H1 (cell line): Measurements from ENCODE around the gene SNW1. TPM values are rescaled to one million over a fixed set of nuclear protein-coding genes. Genes with fewer than 3 reads are reported as not detected.

Source experiments
- CTCF ChIA-PET: fragments of 300-600 bp; sonication (Branson Sonifier 250); formaldehyde crosslinking; loops from one replicate; lab custom pipeline; 2021; ENCODE audit not compliant: partially characterized antibody; lab: Charles Lee
- POLR2A ChIA-PET: fragments of 300-600 bp; sonication (Branson Sonifier 250); formaldehyde crosslinking; loops from one replicate; lab custom pipeline; 2021; ENCODE audit warnings: inconsistent platforms; ENCODE audit not compliant: partially characterized antibody; lab: Charles Lee
- DNase-seq, 2 experiments: peaks; one replicate each; pipeline versions ENCODE4 v3.0.0 to v3.0.0-alpha.2; 2010 to 2022; ENCODE audit warnings: low spot score in 2 of 2, low read depth in 1 of 2, mixed read lengths in 1 of 2
- FAIRE-seq: peaks from 2 replicates; lab custom pipeline; 2011; peaks lifted over from hg19 to GRCh38; lab: Jason Lieb, UNC
- H2AFZ ChIP-seq: 2 replicates; pipeline ENCODE4 v1.8.1; 2012; ENCODE audit warnings: low read length, inconsistent platforms
- H2AK5ac ChIP-seq: 2 replicates; pipeline ENCODE4 v1.6.1; 2013; ENCODE audit warnings: low read depth, low read length
- H2BK120ac ChIP-seq: replicated peaks from 2 replicates; pipeline ENCODE3; 2013; ENCODE audit warnings: low read depth, low read length, inconsistent platforms
- H2BK12ac ChIP-seq: 2 replicates; pipeline ENCODE4 v1.6.1; 2013; ENCODE audit warnings: low read depth, low read length
- H2BK15ac ChIP-seq: 2 replicates; pipeline ENCODE4 v1.6.1; 2013; ENCODE audit warnings: low read length
- H2BK20ac ChIP-seq: 2 replicates; pipeline ENCODE4 v1.6.1; 2013; ENCODE audit warnings: low read length
- H2BK5ac ChIP-seq: 2 replicates; pipeline ENCODE4 v1.6.1; 2013; ENCODE audit warnings: low read depth, low read length
- H3K14ac ChIP-seq: 2 replicates; pipeline ENCODE4 v1.6.1; 2013; ENCODE audit warnings: inconsistent platforms; ENCODE audit not compliant: insufficient read length
- H3K18ac ChIP-seq: 2 replicates; pipeline ENCODE4 v1.6.1; 2013; ENCODE audit warnings: low read length; ENCODE audit errors: extremely low read depth
- H3K23ac ChIP-seq: 2 replicates; pipeline ENCODE4 v1.6.1; 2013; ENCODE audit warnings: inconsistent platforms; ENCODE audit not compliant: insufficient read length
- H3K23me2 ChIP-seq: 2 replicates; pipeline ENCODE4 v1.6.1; 2013; ENCODE audit warnings: low read depth, low read length
- H3K27ac ChIP-seq: 2 replicates; pipeline ENCODE4 v1.6.1; 2011; ENCODE audit warnings: low read depth, low read length, inconsistent platforms
- H3K27me3 ChIP-seq, 4 experiments: replicated peaks in 1 of 4; 1 replicate in 1 of 4; 2 replicates in 3 of 4; pipeline versions ENCODE4 v1.6.1 to v1.8.1; 2011 to 2013; ENCODE audit warnings: low read length in 3 of 4, mild to moderate bottlenecking in 3 of 4, inconsistent platforms in 2 of 4, mixed read lengths in 2 of 4, moderate library complexity in 1 of 4; ENCODE audit not compliant: control insufficient read depth in 3 of 4, insufficient read depth in 3 of 4; ENCODE audit errors: extremely low read depth in 1 of 4
- H3K36me3 ChIP-seq, 4 experiments: 2 replicates each; pipeline versions ENCODE4 v1.6.1 to v1.8.1; 2011 to 2013; ENCODE audit warnings: mild to moderate bottlenecking in 4 of 4, low read length in 3 of 4, moderate library complexity in 2 of 4, control low read depth in 1 of 4, inconsistent platforms in 1 of 4; ENCODE audit not compliant: insufficient read depth in 4 of 4, control insufficient read depth in 2 of 4
- H3K4ac ChIP-seq: replicated peaks from 2 replicates; pipeline ENCODE3; 2013; ENCODE audit warnings: low read length, low read depth, mixed read lengths, inconsistent platforms; ENCODE audit not compliant: insufficient read length
- H3K4me1 ChIP-seq, 4 experiments: replicated peaks in 1 of 4; 1 replicate in 1 of 4; 2 replicates in 3 of 4; pipeline versions ENCODE4 v1.6.1 to v1.8.1; 2011 to 2013; ENCODE audit warnings: low read length in 3 of 4, inconsistent platforms in 2 of 4, mixed read lengths in 1 of 4; ENCODE audit not compliant: insufficient read depth in 4 of 4, control insufficient read depth in 3 of 4
- H3K4me2 ChIP-seq, 2 experiments: 2 replicates each; pipeline versions ENCODE4 v1.6.1 to v1.8.1; 2011 to 2013; ENCODE audit warnings: low read depth in 2 of 2, low read length in 2 of 2, control low read depth in 1 of 2, inconsistent platforms in 1 of 2, mild to moderate bottlenecking in 1 of 2; ENCODE audit not compliant: insufficient read depth in 1 of 2
- H3K4me3 ChIP-seq, 4 experiments: fragments of 200-600, 300-600 bp in 1 of 4; sonication (generic), shearing (Covaris generic), sonication (Bioruptor Twin) in 1 of 4; 2 replicates each; pipeline versions ENCODE4 v1.5.1 to v1.8.1; 2011 to 2016; ENCODE audit warnings: low read length in 4 of 4, low read depth in 3 of 4, control low read depth in 2 of 4, inconsistent platforms in 2 of 4, mild to moderate bottlenecking in 2 of 4, mixed read lengths in 1 of 4, moderate library complexity in 1 of 4; ENCODE audit not compliant: insufficient read depth in 2 of 4; ENCODE audit errors: extremely low read depth in 1 of 4
- H3K56ac ChIP-seq: replicated peaks from 2 replicates; pipeline ENCODE3; 2013; ENCODE audit warnings: low read depth, mild to moderate bottlenecking, mixed read lengths, low read length, inconsistent platforms; ENCODE audit not compliant: insufficient read length
- H3K79me1 ChIP-seq: 2 replicates; pipeline ENCODE4 v1.6.1; 2013; ENCODE audit warnings: low read depth, low read length, control low read depth
- H3K79me2 ChIP-seq, 2 experiments: 2 replicates each; pipeline versions ENCODE4 v1.6.1 to v1.8.1; 2012 to 2013; ENCODE audit warnings: low read length in 2 of 2, mild to moderate bottlenecking in 2 of 2, inconsistent platforms in 1 of 2; ENCODE audit not compliant: insufficient read depth in 2 of 2, control insufficient read depth in 1 of 2
- H3K9ac ChIP-seq, 4 experiments: replicated peaks in 1 of 4; 1 replicate in 1 of 4; 2 replicates in 3 of 4; pipeline versions ENCODE4 v1.6.1 to v1.8.1; 2011 to 2013; ENCODE audit warnings: low read depth in 3 of 4, low read length in 3 of 4, control low read depth in 2 of 4, mild to moderate bottlenecking in 2 of 4, moderate library complexity in 2 of 4, inconsistent platforms in 1 of 4; ENCODE audit errors: extremely low read depth in 1 of 4
- H3K9me3 ChIP-seq, 2 experiments: 2 replicates each; pipeline versions ENCODE4 v1.6.1 to v1.8.1; 2012 to 2013; ENCODE audit warnings: mild to moderate bottlenecking in 2 of 2, moderate library complexity in 2 of 2, control low read depth in 1 of 2, inconsistent platforms in 1 of 2, low read depth in 1 of 2, low read length in 1 of 2, mixed read lengths in 1 of 2; ENCODE audit not compliant: insufficient read depth in 2 of 2
- H4K20me1 ChIP-seq, 2 experiments: replicated peaks in 1 of 2; 2 replicates each; pipeline versions ENCODE3 to v1.8.1; 2011 to 2013; ENCODE audit warnings: inconsistent platforms in 2 of 2, low read length in 2 of 2, mild to moderate bottlenecking in 1 of 2; ENCODE audit not compliant: insufficient read depth in 2 of 2, control insufficient read depth in 1 of 2
- H4K5ac ChIP-seq: 2 replicates; pipeline ENCODE4 v1.6.1; 2013; ENCODE audit warnings: low read length, low read depth, mixed read lengths, inconsistent platforms; ENCODE audit not compliant: insufficient read length
- H4K8ac ChIP-seq: 2 replicates; pipeline ENCODE4 v1.8.0; 2013; ENCODE audit warnings: mild to moderate bottlenecking, moderate library complexity, low read length, inconsistent platforms; ENCODE audit not compliant: insufficient read depth; ENCODE audit errors: extremely low read depth
- H4K91ac ChIP-seq: replicated peaks from 2 replicates; pipeline ENCODE3; 2013; ENCODE audit warnings: low read length, mixed read lengths, inconsistent platforms; ENCODE audit not compliant: insufficient read length
- CEBPB ChIP-seq: IDR thresholded peaks from 2 replicates; pipeline ENCODE4 v1.6.1; 2012; ENCODE audit warnings: low read depth, low read length
- CREB1 ChIP-seq: IDR thresholded peaks from 2 replicates; pipeline ENCODE4 v1.6.1; 2012; ENCODE audit warnings: inconsistent platforms
- E2F6 ChIP-seq: IDR thresholded peaks from 2 replicates; pipeline ENCODE4 v1.6.1; 2012; ENCODE audit warnings: inconsistent platforms
- HDAC2 ChIP-seq, 2 experiments: fragments of 300-600 bp in 1 of 2; sonication (generic) in 1 of 2; IDR thresholded peaks; 2 replicates each; pipeline ENCODE4 v1.6.1; 2011 to 2012; ENCODE audit warnings: low read depth in 2 of 2, low read length in 2 of 2, mild to moderate bottlenecking in 2 of 2, moderate library complexity in 2 of 2, borderline replicate concordance in 1 of 2, inconsistent platforms in 1 of 2
- JUN ChIP-seq: IDR thresholded peaks from 2 replicates; pipeline ENCODE4 v1.6.1; 2011; ENCODE audit warnings: low read depth, mild to moderate bottlenecking, improper control_type of control experiment, low read length
- MAFK ChIP-seq: IDR thresholded peaks from 2 replicates; pipeline ENCODE4 v1.6.1; 2012; ENCODE audit warnings: low read depth, mild to moderate bottlenecking, improper control_type of control experiment, low read length
- NANOG ChIP-seq: IDR thresholded peaks from 2 replicates; pipeline ENCODE4 v1.6.1; 2011; ENCODE audit warnings: low read length, low read depth, mild to moderate bottlenecking, inconsistent platforms; ENCODE audit not compliant: insufficient read depth, poor library complexity, severe bottlenecking
- POLR2AphosphoS5 ChIP-seq: IDR thresholded peaks from 2 replicates; pipeline ENCODE4 v1.6.1; 2011; ENCODE audit warnings: low read depth, low read length
- SP2 ChIP-seq: IDR thresholded peaks from 2 replicates; pipeline ENCODE4 v1.6.1; 2012; ENCODE audit warnings: mild to moderate bottlenecking, low read length, inconsistent platforms
- SP4 ChIP-seq: IDR thresholded peaks from 2 replicates; pipeline ENCODE4 v1.6.1; 2012; ENCODE audit warnings: low read length, inconsistent platforms
- TEAD4 ChIP-seq: IDR thresholded peaks from 2 replicates; pipeline ENCODE4 v1.6.1; 2012; ENCODE audit warnings: low read depth, low read length, inconsistent platforms, mixed read lengths
- YY1 ChIP-seq: IDR thresholded peaks from 2 replicates; pipeline ENCODE4 v1.6.1; 2011; ENCODE audit warnings: low read depth, mild to moderate bottlenecking, low read length
- WGBS, 2 experiments: shearing (Covaris generic) in 1 of 2; methylation state at CpG; one replicate each; pipeline versions ENCODE4 v1.1.6 to v1.1.7; 2013 to 2015; ENCODE audit warnings: low lambda C conversion rate in 2 of 2, mixed read lengths in 2 of 2, inconsistent platforms in 1 of 2, low coverage in 1 of 2, missing lambda C conversion rate in 1 of 2; ENCODE audit not compliant: insufficient replicate concordance in 2 of 2, insufficient coverage in 1 of 2, insufficient read length in 1 of 2; ENCODE audit errors: extremely low coverage in 1 of 2, missing lambda C conversion rate in 1 of 2; 5-methylcytosine and 5-hydroxymethylcytosine counted together
- polyA plus RNA-seq, 7 experiments: library from polyadenylated mRNA; depleted of rRNA in 3 of 7; stranded (reverse) in 5 of 7; unstranded in 2 of 7; fragments of >200 nt in 5 of 7; fragments of 200-250 nt in 2 of 7; gene quantifications; 1 replicate in 5 of 7; 2 replicates in 1 of 7; 4 replicates in 1 of 7; pipeline versions ENCODE4 v1.2.1 to v1.2.3, GENCODE V29; 2011 to 2013; ENCODE audit warnings: missing spikeins in 2 of 7, mixed read lengths in 2 of 7
- total RNA-seq: library from RNA; stranded (reverse); fragmentation: NEBNext Ultra II Directional; extraction: Animal tissue kit (Norgen Biotek cat#: 25700); gene quantifications from 2 replicates; pipeline ENCODE4 v1.2.1, GENCODE V29; 2021

SNW1 gene
- total and polyA plus RNA-seq, 2 of the 8 experiments (the other 6 are each of a cell fraction or from before 2014, with no cell fraction given) = 13.2 to 79.2 TPM

GRCh38 chr14:77681196-77682157 lies 79.5 kb downstream of the SNW1 start:
- H3K9ac ChIP-seq = no peak overlapping the region
- no peak overlapping the region for H2BK15ac ChIP-seq
- H2BK20ac ChIP-seq = no peak overlapping the region
- no peak overlapping the region for H3K4ac ChIP-seq
- H3K18ac ChIP-seq = no peak overlapping the region
- H2BK5ac ChIP-seq = no peak overlapping the region
- no peaks in the 10 kb centered on the region for H3K9me3 ChIP-seq
- no peak overlapping the region for H3K56ac ChIP-seq
- H2BK120ac ChIP-seq = no peak overlapping the region
- no peak overlapping the region for H3K14ac ChIP-seq
- no peak overlapping the region for H4K8ac ChIP-seq
- H3K36me3 ChIP-seq = peaks cover 0 to 14% (median 1%) of the 10 kb centered on the region in 4 experiments; a peak in 4 of 8 replicates
- CTCF ChIA-PET = interaction anchor here (1.1 kb wide), 1 partner anchor 29 kb away, joined by 3 read pairs; no protein-coding TSS in a partner anchor
- H3K27ac ChIP-seq = no peak overlapping the region
- DNase-seq (no peak), FAIRE-seq (no peak)
- no peak overlapping the region for H2BK12ac ChIP-seq
- H4K20me1 ChIP-seq = no peaks in the 10 kb centered on the region
- no peaks in the 10 kb centered on the region for H3K79me1 ChIP-seq
- H3K4me1 ChIP-seq = no peaks in the 10 kb centered on the region
- no peaks in the 10 kb centered on the region for H3K23me2 ChIP-seq
- no peak overlapping the region for H3K23ac ChIP-seq
- POLR2A ChIA-PET = interaction anchor here (1.0 kb wide), 1 partner anchor 23 kb away, joined by 3 read pairs; no protein-coding TSS in a partner anchor
- no peak overlapping the region for H4K5ac ChIP-seq
- no peak overlapping the region for H4K91ac ChIP-seq
- H3K4me3 ChIP-seq = no peak overlapping the region
- H2AFZ ChIP-seq = no peak overlapping the region
- no peaks in the 10 kb centered on the region for H3K79me2 ChIP-seq
- no peak overlapping the region for H2AK5ac ChIP-seq
- H3K27me3 ChIP-seq = no peaks in the 10 kb centered on the region
- H3K4me2 ChIP-seq = no peak overlapping the region
- WGBS, 2 experiments = 77% methylated on average over 7 of the region's 7 CpGs; no CpG with 5 or more reads in 1 of the 2 experiments
- TF ChIP-seq JUN = no peak
- TF ChIP-seq MAFK = no peak
- no peak for TF ChIP-seq NANOG
- no peak for TF ChIP-seq CEBPB
- no peak for TF ChIP-seq HDAC2 (IDR thresholded peaks at IDR 0.05; ENCODE audit: borderline replicate concordance in 1 of 2, low read depth in 2 of 2, low read length in 2 of 2)
- TF ChIP-seq SP2 = no peak
- TF ChIP-seq POLR2AphosphoS5 = no peak
- TF ChIP-seq TEAD4 = no peak
- no peak for TF ChIP-seq E2F6
- no peak for TF ChIP-seq CREB1
- no peak for TF ChIP-seq SP4
- TF ChIP-seq YY1 = no peak
